ENCODE measurements around the gene USP25. TPM values are rescaled to one million over a fixed set of nuclear protein-coding genes. Genes with fewer than 3 reads are reported as not detected.

Gene USP25
- total and polyA plus RNA-seq, 7 donors = 20.0 to 149 (median 104) TPM

DNA sequence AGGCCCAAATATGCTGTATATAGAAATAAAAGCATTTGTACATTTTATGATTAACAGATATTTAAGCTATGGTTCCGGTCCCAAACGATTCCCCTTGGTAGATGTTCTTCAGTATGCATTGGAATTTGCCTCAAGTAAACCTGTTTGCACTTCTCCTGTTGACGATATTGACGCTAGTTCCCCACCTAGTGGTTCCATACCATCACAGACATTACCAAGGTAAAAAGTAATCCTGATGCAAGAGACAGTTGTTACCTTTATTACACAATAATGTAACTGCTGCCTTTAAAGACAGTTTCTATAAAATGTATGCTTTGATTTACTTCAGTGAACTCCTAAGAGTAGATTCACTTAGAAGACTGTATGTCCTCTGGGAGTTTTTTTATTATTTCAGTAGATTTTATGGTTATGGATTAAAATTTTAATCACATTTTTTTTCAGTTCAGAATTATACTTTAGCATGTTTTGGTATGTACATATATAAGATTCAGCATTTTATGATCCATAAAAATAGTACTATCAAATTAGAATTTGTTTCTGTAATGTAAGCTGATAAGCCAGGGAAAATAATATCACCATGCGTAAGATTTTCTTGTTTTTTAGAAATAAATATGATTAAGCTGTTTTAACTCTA lies 96.5 kb downstream of the USP25 start:
- H3K27ac ChIP-seq = peak overlapping the region; percentile 91
- H3K36me3 ChIP-seq (ENCODE audit: insufficient read depth in 1 of 2, low read depth in 1 of 2) = peaks cover 0 to 13% of the 10 kb centered on the region in 2 donors
- H3K4me3 ChIP-seq = peak overlapping the region; percentile 56
- 16 to 32% (median 19%) methylated on average over 5 of the region's 5 CpGs for WGBS, 3 donors
- intact Hi-C loops (cut with DNase I) = loop anchor here in 1 of 2 donors (1.0 kb wide), 1 partner anchor 96 kb away; no protein-coding TSS in a partner anchor
- TF ChIP-seq, protein P1, sequence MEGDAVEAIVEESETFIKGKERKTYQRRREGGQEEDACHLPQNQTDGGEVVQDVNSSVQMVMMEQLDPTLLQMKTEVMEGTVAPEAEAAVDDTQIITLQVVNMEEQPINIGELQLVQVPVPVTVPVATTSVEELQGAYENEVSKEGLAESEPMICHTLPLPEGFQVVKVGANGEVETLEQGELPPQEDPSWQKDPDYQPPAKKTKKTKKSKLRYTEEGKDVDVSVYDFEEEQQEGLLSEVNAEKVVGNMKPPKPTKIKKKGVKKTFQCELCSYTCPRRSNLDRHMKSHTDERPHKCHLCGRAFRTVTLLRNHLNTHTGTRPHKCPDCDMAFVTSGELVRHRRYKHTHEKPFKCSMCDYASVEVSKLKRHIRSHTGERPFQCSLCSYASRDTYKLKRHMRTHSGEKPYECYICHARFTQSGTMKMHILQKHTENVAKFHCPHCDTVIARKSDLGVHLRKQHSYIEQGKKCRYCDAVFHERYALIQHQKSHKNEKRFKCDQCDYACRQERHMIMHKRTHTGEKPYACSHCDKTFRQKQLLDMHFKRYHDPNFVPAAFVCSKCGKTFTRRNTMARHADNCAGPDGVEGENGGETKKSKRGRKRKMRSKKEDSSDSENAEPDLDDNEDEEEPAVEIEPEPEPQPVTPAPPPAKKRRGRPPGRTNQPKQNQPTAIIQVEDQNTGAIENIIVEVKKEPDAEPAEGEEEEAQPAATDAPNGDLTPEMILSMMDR (IDR thresholded peaks at IDR 0.05) = peak; percentile 59
- no peaks in the 10 kb centered on the region for H3K27me3 ChIP-seq (ENCODE audit: insufficient read depth in 3 of 3, low read length in 2 of 3)
- ATAC-seq (peak; percentile 71 to 76 (median 76)), DNase-seq (no peak)
- H3K9me3 ChIP-seq = no peaks in the 10 kb centered on the region
- H3K4me1 ChIP-seq = peaks cover 27% of the 10 kb centered on the region

DNA sequence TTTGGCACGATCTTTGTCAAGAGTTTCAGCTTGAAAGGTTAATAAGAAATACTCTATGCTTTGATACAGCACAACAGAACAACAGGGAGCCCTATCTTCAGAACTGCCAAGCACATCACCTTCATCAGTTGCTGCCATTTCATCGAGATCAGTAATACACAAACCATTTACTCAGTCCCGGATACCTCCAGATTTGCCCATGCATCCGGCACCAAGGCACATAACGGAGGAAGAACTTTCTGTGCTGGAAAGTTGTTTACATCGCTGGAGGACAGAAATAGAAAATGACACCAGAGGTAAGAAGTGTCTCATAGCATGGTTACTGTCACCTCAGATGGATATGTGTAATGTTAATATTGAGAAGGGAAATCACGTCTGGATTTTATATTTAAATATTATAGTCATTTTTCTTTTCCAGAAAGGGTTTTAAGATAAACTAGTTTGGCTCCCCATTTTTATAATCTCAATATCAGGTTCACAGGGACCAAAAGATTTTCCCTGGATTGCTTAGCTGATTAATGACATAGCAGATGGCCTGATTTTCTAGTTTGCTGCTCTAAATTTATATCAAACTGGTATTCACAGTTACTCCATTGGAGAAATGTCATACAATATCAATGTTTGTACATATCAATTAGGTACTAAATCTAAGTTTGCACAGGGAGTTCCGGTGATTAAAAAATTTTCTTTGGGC lies 97.3 kb downstream of the USP25 start:
- peak overlapping the region; percentile 56 for H3K4me3 ChIP-seq
- H3K27ac ChIP-seq = peak overlapping the region; percentile 91
- H3K36me3 ChIP-seq (ENCODE audit: insufficient read depth in 1 of 2, low read depth in 1 of 2) = peaks cover 3 to 18% of the 10 kb centered on the region in 2 donors
- peak; percentile 88 to 92 (median 90) for ATAC-seq
- DNase-seq = peak in 1 of 2 donors; percentile 62
- TF ChIP-seq, protein P1 (IDR thresholded peaks at IDR 0.05) = no peak
- intact Hi-C loops (cut with DNase I) = loop anchor here in 1 of 2 donors (1.0 kb wide), 1 partner anchor 97 kb away; no protein-coding TSS in a partner anchor
- no peaks in the 10 kb centered on the region for H3K9me3 ChIP-seq
- H3K27me3 ChIP-seq (ENCODE audit: insufficient read depth in 3 of 3, low read length in 2 of 3) = no peaks in the 10 kb centered on the region
- WGBS, 3 donors = 25 to 48% (median 27%) methylated on average over 8 of the region's 8 CpGs
- peaks cover 27% of the 10 kb centered on the region for H3K4me1 ChIP-seq

DNA sequence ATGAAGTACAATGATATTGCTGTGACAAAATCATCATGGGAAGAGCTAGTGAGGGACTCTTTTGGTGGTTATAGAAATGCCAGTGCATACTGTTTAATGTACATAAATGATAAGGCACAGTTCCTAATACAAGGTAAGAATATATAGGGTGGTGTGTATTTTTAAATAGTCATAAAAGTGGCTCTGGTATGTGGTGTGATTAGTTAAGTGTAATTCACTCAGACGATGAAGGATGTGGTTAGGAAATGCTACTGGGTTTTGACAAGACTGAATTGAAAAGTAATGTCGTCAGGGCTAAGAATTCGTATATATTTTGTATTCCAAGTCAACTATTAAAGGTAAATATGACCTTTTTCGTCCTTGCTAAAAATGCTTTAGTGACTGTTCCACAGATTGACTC lies 101.7 kb downstream of the USP25 start:
- H3K36me3 ChIP-seq (ENCODE audit: insufficient read depth in 1 of 2, low read depth in 1 of 2) = peaks cover 3 to 51% of the 10 kb centered on the region in 2 donors
- TF ChIP-seq, protein P1 (IDR thresholded peaks at IDR 0.05) = no peak
- no peak overlapping the region for H3K4me3 ChIP-seq
- intact Hi-C loops (cut with DNase I) = no loop called here
- H3K9me3 ChIP-seq = no peaks in the 10 kb centered on the region
- H3K27ac ChIP-seq = no peak overlapping the region
- ATAC-seq (no peak), DNase-seq (no peak)
- peaks cover 9% of the 10 kb centered on the region for H3K4me1 ChIP-seq
- WGBS, 3 donors = 91 to 97% (median 96%) methylated on average over 4 of the region's 4 CpGs
- no peaks in the 10 kb centered on the region for H3K27me3 ChIP-seq (ENCODE audit: insufficient read depth in 3 of 3, low read length in 2 of 3)

DNA sequence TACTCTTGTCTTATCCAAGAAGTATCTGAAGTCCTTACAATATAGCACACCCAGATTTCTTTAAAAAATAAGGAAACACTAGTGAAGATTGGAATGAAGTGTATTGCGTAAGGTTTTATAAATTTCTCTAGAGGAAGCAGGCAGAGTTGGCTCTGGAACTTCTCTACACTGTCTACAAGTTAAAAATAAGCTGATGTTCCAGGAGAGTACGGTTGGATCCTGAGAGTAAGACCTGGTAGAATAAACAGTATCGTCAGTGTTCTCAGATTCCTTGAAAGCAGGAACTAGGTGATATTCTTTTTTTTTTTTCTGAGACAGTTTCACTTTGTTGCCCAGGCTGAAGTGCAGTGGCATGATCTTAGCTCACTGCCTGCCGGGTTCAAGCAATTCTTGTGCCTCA lies 107.9 kb downstream of the USP25 start:
- TF ChIP-seq, protein P1 (IDR thresholded peaks at IDR 0.05) = no peak
- no peak for DNase-seq
- peak; percentile 77 to 92 (median 80) for ATAC-seq
- Histone ChIP-seq H3K9me3 (no peaks in the 10 kb centered on the region), H3K27ac (peak overlapping the region; percentile 50), H3K4me1 (peaks cover 6% of the 10 kb centered on the region), H3K36me3 (ENCODE audit: insufficient read depth in 1 of 2, low read depth in 1 of 2) (peaks cover 0 to 45% of the 10 kb centered on the region in 2 donors), H3K27me3 (ENCODE audit: insufficient read depth in 3 of 3, low read length in 2 of 3) (no peaks in the 10 kb centered on the region), H3K4me3 (no peak overlapping the region)
- intact Hi-C loops (cut with DNase I) = no loop called here
- WGBS, 3 donors = 32 to 58% (median 39%) methylated on average over 4 of the region's 4 CpGs

Data from psoas muscle (tissue), 8 donors.